Retina (tissue), 1 donor: Measurements from ENCODE around the gene MYO1A.

Experiments used
- DNase-seq: peaks from one replicate; pipeline ENCODE4 v3.0.0-alpha.2; 2016

Gene MYO1A

GRCh38 chr12:57012600-57013465, 37.1 kb downstream of the MYO1A start:
- no peak for DNase-seq

GRCh38 chr12:57011438-57012424, 38.2 kb downstream of the MYO1A start:
- no peak for DNase-seq

- DNase-seq, result no peak
These were observed 39.2 kb downstream of the MYO1A start for GRCh38 chr12:57010627-57011247.

GRCh38 chr12:57009949-57010626, 39.8 kb downstream of the MYO1A start:
- no peak for DNase-seq

GRCh38 chr12:57008178-57008577, 41.8 kb downstream of the MYO1A start:
- peak; percentile 32 for DNase-seq

- peak; percentile 56 for DNase-seq
These were observed 43.0 kb downstream of the MYO1A start for GRCh38 chr12:57006809-57007475.

- DNase-seq, result peak; percentile 70
These were observed 43.7 kb downstream of the MYO1A start, which contains the start of gene ZBTB39 for GRCh38 chr12:57005980-57006808. Gene ZBTB39, minus strand, starts transcription at chr12:57006546. Its CDS starts 1,629 bp downstream, at chr12:57004917.

- DNase-seq, result no peak
These were observed 45.3 kb downstream of the MYO1A start for GRCh38 chr12:57004651-57005050.

GRCh38 chr12:57003395-57003794, 46.5 kb downstream of the MYO1A start:
- DNase-seq, result no peak

GRCh38 chr12:57001448-57001906, 48.5 kb downstream of the MYO1A start:
- peak; percentile 41 for DNase-seq

GRCh38 chr12:57000393-57000792, 49.5 kb downstream of the MYO1A start:
- DNase-seq, result no peak

GRCh38 chr12:56999456-56999855, 50.5 kb downstream of the MYO1A start:
- DNase-seq, result no peak

GRCh38 chr12:56998981-56999380, 50.9 kb downstream of the MYO1A start:
- no peak for DNase-seq

- no peak for DNase-seq
These were observed 51.6 kb downstream of the MYO1A start for GRCh38 chr12:56998316-56998715.

GRCh38 chr12:56996793-56997545, 53.0 kb downstream of the MYO1A start:
- no peak for DNase-seq

GRCh38 chr12:56995930-56996496, 53.9 kb downstream of the MYO1A start:
- DNase-seq, result no peak

GRCh38 chr12:56995201-56995929, 54.6 kb downstream of the MYO1A start:
- no peak for DNase-seq

GRCh38 chr12:56994231-56994746, 55.6 kb downstream of the MYO1A start:
- DNase-seq, result no peak

GRCh38 chr12:56993346-56993745, 56.6 kb downstream of the MYO1A start:
- no peak for DNase-seq
